Measurements from ENCODE around the gene NUCB1.

DNA sequence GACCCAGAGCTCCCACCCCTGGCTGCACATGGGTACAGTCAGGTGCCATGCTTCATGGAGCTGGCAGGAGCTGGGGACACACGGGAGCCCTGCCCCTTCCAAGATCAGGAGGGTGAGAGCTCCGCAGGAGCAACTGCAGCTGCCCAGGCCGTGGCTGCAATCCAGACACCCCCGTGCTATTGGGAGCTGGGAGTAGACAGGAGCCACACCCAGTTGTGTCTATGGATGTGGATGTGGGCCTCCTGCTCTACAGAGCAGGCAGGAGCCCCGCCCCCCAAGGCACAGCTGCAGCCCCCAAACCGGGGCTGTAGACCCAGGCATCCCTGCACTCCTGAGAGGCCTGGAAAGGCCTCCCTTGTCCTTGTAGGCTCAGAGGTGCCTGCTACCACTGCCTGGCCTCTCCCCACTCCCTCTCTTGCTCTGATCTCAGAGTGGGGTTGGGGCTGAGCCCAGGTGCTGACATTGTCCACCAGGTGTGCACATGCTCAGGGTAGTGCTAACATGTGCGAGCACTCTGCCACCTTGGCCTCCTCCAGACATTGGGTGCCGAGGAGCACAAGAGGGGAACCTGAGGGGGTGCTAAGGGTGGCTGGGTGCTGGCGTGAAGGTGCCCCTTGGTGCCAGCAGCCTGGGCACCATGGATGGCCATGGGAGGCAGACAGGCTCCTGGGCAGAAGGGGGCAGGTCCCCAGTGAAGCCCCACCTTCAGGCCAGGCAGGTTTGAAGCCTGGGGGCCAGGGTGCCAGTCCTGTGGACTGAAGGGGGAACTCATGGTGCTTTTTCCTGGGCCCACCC, 46.5 kb downstream of the NUCB1 start:
- TF ChIP-seq, protein P1, sequence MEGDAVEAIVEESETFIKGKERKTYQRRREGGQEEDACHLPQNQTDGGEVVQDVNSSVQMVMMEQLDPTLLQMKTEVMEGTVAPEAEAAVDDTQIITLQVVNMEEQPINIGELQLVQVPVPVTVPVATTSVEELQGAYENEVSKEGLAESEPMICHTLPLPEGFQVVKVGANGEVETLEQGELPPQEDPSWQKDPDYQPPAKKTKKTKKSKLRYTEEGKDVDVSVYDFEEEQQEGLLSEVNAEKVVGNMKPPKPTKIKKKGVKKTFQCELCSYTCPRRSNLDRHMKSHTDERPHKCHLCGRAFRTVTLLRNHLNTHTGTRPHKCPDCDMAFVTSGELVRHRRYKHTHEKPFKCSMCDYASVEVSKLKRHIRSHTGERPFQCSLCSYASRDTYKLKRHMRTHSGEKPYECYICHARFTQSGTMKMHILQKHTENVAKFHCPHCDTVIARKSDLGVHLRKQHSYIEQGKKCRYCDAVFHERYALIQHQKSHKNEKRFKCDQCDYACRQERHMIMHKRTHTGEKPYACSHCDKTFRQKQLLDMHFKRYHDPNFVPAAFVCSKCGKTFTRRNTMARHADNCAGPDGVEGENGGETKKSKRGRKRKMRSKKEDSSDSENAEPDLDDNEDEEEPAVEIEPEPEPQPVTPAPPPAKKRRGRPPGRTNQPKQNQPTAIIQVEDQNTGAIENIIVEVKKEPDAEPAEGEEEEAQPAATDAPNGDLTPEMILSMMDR (IDR thresholded peaks at IDR 0.05; ENCODE audit: insufficient read depth, low read length, poor library complexity, severe bottlenecking): no peak
- TF ChIP-seq EZH2phosphoT487 (conservative IDR thresholded peaks at IDR 0.05; ENCODE audit: low read length): no peak
